Measurements from ENCODE around the gene ABCC1.
"Not testable (repeated sequence)": the region's sequence is repeated elsewhere in the genome, so short reads cannot be mapped to it uniquely, and the experiment has no call there.

ABCC1 gene

GRCh38 chr16:15947983-15948509 lies 1.4 kb upstream of the ABCC1 start:
- DNase-seq, result no peak

GRCh38 chr16:15948532-15949209 lies 745 bp upstream of the ABCC1 start:
- no peak for DNase-seq

- DNase-seq, result no peak
Measured at GRCh38 chr16:15950161-15950854, 892 bp downstream of the ABCC1 start.

GRCh38 chr16:15950869-15951268 lies 1.5 kb downstream of the ABCC1 start:
- DNase-seq, result no peak

GRCh38 chr16:15951852-15952251 lies 2.4 kb downstream of the ABCC1 start:
- no peak for DNase-seq

- no peak for DNase-seq
Measured at GRCh38 chr16:15952265-15952711, 2.9 kb downstream of the ABCC1 start.

DNA sequence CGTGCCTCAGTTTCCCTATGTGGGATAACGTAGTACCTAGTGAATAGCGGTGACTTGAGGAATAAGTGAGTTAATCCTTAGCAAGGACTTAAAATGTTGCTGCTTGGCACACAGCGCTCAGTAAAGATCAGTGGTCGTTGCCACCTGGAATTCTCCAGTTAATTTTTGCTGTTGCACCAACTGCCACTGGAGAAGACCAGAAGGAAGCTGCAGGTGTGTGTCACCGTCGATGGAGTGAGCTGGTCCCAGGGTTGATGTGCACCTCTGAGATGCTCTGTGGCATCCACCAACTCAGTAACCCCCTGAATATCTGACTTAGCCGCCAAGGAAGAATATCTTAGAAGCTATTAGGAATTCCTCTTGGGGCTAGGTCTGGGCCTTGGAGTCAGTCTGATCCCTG lies 4.1 kb downstream of the ABCC1 start:
- DNase-seq, result no peak

- DNase-seq, result no peak
Measured at GRCh38 chr16:15953929-15954813, 4.8 kb downstream of the ABCC1 start.

DNA sequence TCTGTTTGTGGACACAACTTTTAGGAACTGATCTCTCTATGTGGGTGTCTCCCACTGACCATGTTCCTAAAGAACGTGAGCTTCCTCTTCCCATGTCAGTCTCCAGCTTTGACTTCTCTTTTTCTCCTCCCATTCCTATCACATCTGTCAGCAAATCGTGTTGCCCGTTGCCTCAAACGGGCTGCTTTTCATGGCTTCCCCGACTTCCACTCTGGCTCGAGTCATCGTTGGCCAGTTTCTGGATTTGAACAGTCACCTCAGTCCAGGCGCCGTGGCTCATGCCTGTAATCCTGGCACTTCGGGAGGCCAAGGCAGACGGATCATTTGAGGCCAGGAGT lies 5.4 kb downstream of the ABCC1 start:
- DNase-seq, result no peak

DNA sequence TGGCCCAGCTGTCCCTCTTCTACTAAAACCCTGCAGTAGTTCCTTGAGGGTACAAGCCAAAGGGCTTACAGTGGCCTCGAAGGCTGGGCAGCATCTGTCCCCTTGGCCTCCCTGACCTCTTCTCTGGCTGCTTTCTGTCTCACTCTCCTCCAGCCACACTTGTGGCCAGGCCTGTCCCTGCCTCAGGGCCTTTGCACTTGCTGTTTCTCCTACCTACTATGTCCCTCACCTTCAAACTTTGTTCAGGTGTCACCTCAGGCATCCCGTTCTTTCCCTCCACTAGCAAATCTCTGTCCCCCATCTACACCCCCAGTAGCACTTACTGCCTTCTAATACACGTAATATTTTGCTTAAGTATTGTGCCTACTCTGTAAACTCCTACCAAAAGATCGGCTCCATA lies 6.0 kb downstream of the ABCC1 start:
- no peak for DNase-seq

- DNase-seq, result not testable (repeated sequence)
Measured at GRCh38 chr16:15956106-15956505, 6.7 kb downstream of the ABCC1 start.

- no peak for DNase-seq
Measured at GRCh38 chr16:15958703-15959348, 9.4 kb downstream of the ABCC1 start.

GRCh38 chr16:15960124-15960971 lies 10.9 kb downstream of the ABCC1 start:
- no peak for DNase-seq

DNA sequence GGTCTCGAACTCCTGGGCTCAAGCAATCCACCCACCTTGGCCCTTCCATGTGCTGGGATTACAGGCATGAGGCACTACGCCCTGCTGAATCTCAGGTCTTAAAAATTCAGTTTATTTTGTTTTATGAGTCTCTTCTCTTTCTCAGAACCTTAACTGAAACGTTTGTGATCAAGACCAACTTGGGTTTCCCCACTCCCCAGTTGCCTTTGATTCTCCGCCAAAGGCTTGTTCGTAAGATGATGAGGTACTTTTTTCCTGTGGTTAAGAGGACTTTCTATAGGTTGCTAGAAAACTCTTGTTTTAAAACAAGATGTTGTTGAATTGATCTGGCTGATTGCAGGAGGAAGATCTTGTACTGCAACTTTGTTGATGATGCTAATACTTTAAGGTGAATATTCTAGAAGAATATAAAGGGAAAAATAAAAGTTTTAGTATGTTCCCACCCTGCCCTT lies 11.7 kb downstream of the ABCC1 start:
- no peak for DNase-seq

DNA sequence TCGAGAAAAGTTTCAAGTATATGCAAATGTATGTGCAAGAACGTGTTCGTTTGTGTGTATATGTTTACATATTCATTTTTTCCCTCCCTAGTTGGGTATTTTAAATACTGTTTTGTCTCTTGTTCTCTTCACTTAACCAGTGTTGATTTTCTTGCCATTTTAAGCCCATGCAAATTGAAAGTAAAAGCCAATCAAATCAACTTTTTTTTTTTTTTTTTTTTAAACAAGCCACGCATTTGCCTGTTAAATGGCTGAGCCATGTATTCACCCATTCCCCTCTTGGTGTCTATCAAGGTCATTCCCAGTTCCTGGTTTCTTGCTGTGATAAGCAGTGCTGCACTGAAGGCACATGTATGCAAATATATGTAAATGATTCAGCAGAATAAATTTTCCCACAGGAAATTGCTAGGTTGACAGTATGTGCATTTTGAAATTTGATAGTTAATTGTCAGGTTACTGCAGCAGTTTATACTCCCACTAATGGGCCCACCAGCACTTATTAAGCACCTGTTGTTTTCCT lies 12.2 kb downstream of the ABCC1 start:
- no peak for DNase-seq

DNA sequence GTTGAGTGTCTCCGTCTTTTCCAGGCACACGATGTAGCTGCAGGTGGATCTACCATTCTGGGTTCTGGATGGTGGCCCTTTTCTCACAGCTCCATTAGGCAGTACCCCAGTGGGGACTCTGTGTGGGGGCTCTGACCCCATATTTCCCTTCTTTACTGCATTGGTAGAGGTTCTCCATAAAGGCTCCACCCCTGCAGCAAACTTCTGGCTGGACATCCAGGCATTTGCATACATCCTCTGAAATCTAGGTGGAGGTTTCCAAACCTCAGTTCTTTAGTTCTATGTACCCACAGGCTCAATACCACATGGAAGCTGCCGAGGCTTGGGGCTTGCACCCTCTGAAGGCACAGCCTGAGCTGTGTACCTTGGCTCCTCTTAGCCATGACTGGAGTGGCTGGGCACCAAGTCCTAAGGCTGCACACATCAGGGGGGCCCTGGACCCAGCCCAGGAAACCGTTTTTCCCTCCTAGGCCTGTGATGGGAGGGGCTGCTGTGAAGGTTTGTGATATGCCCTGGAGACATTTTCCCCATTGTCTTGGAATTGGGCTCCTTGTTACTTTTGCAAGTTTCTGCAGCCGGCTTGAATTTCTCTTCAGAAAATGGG lies 14.0 kb downstream of the ABCC1 start:
- no peak for DNase-seq

DNA sequence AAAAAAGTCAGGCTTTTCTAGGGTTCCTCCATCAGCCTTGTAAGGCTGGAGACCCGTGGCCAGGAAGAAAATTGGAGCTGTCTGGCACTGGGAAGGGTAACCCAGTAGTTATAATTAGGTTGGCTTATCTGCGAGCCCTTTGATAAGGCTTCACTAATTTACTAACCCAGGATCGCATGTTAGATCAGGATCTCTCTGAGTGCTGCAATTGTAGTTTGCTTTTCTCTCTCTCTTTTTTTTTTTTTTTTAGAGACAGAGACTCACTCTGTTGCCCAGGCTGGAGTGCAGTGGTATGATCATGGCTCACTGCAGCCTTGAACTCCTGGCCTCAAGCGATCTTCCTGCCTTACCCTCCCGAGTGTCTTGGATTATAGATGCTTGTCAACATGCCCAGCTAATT lies 17.0 kb downstream of the ABCC1 start:
- DNase-seq, result no peak

- no peak for DNase-seq
Measured at GRCh38 chr16:15966836-15967546, 17.6 kb downstream of the ABCC1 start.

DNA sequence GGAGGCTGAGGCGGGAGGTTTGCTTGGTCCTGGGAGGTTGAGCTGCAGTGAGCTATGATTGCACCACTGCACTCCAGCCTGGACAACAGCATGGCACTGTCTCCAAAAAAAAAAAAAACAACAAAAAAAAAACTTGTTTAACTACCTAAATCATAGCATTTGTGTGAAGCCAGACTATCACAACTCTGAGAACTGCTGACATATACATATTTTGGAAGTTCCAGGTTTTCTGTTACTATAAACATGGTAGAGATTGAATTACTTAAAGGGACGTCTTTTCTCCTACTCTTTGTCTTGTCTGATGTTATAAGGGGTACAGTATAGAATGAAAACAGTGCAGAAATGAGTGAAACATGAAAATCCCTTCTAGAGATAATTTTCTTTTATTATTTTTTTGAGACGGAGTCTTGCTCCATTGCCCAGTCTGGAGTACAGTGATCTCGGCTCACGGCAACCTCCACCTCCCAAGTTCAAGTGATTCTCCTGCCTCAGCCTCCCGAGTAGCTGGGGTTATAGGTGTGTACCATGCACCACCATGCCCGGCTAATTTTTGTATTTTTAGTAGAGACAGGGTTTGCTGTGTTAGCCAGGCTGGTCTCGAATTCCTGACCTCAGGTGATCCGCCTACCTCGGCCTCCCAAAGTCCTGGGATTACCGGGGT lies 18.4 kb downstream of the ABCC1 start:
- no peak for DNase-seq

DNA sequence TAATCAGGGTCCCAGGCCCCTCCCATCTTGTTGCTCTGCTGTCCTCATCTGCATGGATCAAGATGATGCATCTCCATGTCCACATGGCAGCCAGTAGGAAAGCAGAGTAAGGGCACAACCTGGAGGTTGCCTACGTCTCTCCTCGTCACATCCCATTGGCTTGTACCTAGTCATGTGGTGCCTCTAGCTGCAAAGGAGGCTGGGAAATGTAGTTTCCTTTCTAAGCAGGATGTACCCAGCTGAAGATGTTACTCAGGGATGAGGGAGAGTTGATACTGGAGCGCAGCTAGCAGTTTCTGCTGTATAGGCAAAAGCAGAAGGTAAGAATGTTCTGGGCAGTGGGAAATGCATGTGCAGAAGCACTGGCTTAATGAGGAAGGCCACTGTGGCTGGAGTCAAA lies 20.8 kb downstream of the ABCC1 start:
- DNase-seq, result no peak

Data from NCI-H2107 (cell line).